GM23248 (cell line): ENCODE measurements around the gene PRUNE1.

Source experiments
- EZH2 ChIP-seq: fragments of 200-600 bp; sonication (generic); IDR thresholded peaks from 2 replicates; pipeline ENCODE4 v1.6.1; 2018; ENCODE audit warnings: antibody characterized with exemption, mild to moderate bottlenecking; ENCODE audit not compliant: insufficient read depth, poor library complexity, severe bottlenecking
- EZH2phosphoT487 ChIP-seq: fragments of 200-600 bp; sonication (generic); IDR thresholded peaks from 2 replicates; pipeline ENCODE4 v1.6.1; 2018; ENCODE audit warnings: antibody characterized with exemption, moderate library complexity, mild to moderate bottlenecking, low read depth; ENCODE audit not compliant: insufficient read depth

GRCh38 chr1:150961756-150962155 lies 46.5 kb upstream of the PRUNE1 start:
- no peak for TF ChIP-seq EZH2
- TF ChIP-seq EZH2phosphoT487 = no peak
